Measurements from ENCODE around the gene KRTAP5-6.
"Not testable (repeated sequence)": the region's sequence is repeated elsewhere in the genome, so short reads cannot be mapped to it uniquely, and the experiment has no call there.

Gene KRTAP5-6

DNA sequence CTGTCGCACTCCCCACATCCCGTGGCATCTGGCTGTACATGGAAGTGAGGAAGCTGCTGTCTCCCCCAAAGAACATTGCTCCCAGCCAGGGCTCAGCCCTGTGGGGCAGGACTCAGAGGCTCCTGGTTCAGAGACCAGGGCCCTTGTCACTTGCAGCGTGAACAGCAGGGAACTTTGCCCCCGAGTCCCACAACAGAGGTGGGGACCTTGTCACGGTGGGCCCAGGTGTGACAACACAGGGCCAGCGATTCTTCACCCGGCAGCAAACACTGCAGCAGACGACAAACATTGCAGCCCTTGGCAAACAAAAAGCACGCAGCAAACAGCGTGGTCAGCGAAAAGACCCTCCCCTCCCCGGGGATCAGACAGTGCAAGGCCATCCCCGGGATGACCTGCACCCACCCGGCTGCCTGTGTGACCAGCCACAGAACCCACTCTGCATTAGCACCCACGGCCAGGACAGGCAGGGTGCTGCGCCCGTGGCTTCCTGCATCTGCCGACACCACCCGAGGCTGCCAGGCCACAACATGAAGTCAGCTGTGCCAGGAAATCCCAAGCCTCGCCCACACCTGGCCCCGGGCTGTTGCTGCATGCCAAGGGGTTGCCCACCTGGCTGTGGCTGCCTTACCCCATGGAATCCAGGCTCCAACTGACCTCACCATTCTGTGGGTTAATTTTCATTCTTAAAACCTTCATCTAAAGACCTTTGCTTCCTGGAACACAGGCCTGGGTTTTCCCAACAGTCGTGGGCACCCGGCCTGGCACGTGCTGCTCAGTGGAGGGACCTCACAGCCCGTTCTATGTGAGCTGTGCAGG is 35.3 kb upstream of the KRTAP5-6 start:
- DNase-seq (ENCODE audit: low spot score): not testable (repeated sequence)

DNA sequence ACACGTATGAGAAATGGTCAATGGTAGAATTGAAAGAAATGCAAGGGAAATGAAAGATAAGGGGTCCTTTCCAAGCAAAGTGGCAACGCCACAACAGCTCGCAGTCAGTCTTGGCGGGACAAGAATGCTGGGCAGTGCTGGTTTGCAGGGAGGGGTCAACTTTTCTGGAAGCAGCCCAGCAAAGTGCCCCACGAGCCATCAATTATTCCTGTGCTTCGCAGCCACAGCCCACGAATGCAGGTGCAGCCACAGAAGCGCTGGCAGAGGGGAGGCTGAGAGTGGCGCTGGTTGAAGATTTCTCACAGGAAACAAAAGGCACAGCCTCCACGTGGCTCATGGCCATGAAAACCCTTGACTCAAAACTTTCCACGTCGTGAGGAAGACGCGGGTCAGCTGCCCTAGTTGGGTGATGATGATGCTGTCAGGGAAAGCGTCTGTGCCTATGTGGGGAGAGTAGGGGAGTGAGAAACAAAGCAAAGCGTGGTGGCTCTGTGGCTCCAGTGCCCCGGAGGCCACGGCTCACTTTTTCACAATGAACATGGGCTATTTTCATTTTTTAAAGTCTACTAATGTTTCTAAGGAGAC is 34.2 kb upstream of the KRTAP5-6 start:
- DNase-seq (ENCODE audit: low spot score): not testable (repeated sequence)

DNA sequence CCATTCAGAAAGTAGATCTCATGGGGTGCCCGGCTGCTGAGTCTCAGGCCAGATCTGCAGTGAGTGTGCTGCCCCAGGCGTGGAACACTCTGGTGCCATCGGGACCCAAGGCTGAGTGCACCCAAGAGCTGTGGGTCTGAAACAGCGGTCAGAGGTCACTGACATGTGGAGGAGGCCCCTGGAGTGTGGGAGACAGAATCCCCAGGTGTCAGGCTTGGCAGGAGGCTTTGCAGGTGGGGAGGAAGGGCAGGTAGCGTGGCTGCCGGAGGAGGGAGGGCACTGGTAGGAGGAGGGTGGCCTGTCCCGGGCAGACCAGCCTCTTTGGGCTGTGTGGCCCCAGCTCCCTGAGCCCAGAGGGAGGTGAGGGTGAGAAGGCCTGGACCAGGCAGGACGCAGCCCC is 31.7 kb upstream of the KRTAP5-6 start:
- DNase-seq (ENCODE audit: low spot score): no peak

DNA sequence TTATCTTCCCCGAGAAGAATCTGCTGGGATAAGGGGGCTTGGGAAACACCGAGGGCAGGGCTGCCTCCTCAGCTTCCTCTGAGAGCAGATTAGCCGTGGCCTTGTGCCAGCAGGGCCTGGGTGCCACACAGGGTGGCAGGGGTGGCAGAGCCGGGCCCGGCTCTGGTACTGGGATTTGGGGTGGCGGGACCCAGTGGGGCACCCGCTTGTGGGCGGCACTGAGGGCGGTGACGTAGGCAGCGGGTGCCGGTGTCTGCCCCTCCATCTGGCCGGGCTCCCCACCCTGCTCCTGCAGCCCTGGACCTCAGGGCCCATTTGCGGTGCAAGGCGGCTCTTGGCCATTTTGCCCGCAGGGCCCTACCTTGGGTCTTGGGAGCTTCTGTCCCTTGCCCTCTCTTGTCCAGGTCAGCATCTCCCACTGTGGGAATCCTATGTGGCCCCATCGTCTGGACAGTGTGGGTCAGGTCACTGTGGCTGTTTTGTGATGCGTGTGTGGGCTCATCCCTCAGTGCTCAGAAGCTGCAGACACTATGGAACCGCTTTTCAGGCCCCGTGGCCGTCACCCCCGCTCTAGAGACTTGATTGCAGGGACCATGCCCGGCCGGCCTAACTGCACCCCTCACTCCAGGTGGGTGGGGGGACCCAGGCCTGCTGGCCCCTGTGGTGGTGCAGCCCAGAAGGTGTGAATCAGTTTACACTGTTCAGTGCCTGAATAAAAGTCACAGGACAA is 29.7 kb upstream of the KRTAP5-6 start:
- DNase-seq (ENCODE audit: low spot score): no peak

DNA sequence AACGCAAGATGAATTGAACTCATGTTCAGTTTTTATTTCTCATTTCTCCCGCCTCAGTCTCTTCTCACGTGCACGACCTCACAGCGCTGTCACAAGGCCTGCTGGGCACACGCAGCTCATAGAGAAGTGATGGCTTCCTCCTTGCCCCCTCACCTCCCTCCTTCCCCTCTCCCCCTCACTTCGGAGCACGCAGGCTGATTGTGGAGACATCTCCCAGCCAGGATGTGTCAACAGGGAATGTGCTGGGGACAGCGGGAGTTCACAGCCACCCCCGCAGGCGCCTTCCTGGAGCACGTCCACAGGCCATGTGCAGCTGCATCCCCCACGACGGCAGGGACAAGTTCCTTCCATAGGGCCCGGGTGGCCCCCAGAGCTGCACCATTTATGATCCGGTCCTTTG is 29.1 kb upstream of the KRTAP5-6 start:
- DNase-seq (ENCODE audit: low spot score): no peak

DNA sequence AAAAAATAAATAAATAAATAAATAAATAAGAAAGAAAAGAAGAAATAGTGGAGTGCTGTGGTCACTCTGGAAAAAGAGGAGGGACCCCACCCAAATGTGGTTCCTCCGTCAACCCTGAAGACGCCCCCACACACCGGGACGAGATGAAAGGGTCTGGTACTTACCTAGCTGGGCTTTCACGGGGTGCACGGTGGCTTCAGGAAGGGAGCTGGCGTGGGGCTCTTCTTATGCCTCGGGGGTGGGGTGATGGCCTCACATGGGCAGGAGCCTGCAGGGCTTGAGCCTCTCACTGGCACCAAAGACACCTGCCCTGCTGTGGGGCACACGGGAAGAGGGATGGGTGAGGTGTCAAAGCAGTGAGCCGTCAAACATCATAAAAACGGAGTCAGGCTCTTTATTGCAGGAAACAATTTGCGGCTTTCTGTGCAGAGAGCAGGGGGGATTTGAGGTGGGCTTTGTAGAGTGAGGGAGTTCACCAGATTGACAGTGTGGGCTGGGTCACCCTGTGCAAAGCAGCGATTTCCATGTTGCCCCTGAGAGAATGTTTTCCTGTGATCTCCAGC is 28.0 kb upstream of the KRTAP5-6 start:
- DNase-seq (ENCODE audit: low spot score): no peak

DNA sequence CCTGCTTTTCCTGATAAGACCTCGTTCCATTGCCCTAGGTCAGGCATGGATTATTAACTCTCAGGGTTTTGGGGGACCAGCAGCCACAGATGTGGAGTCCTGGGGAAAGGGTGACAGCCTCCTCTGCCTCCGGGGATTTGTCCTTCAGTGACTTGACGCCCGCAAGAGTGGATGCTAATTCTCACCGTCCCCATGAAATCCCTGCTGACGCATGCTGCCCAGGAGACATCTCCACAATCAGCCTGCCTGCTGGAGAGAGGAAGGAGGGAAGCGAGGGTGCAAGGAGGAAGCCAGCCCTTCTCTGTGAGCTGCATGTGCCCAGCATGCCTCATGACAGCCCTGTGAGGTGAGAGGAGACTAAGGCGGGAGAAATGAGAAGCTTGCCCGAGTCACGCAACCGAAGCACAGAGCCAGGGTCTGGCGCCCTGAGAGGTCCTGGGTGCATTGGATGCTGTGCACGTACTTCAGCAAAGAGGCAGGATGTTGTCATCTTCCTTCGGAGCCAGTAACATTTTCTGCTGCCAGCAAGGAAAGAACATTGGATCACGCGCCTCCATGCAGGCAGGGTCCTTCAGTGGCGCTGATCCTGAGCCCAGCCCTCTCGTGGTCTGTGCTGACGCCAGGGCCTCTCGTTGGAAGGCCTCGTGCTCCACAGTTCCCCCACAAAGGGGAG is 27.3 kb upstream of the KRTAP5-6 start:
- no peak for DNase-seq (ENCODE audit: low spot score)

DNA sequence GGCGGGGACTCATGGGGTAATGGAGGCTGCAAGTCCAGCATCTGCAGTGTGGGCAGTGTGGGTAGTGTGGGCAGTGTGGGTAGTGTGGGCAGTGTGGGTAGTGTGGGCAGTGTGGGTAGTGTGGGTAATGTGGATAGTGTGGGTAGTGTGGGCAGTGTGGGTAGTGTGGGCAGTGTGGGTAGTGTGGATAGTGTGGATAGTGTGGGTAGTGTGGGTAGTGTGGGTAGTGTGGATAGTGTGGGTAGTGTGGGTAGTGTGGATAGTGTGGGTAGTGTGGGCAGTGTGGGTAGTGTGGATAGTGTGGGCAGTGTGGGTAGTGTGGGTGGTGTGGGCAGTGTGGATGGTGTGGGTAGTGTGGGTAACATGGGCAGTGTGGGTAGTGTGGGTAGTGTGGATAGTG is 26.5 kb upstream of the KRTAP5-6 start:
- DNase-seq (ENCODE audit: low spot score): not testable (repeated sequence)

DNA sequence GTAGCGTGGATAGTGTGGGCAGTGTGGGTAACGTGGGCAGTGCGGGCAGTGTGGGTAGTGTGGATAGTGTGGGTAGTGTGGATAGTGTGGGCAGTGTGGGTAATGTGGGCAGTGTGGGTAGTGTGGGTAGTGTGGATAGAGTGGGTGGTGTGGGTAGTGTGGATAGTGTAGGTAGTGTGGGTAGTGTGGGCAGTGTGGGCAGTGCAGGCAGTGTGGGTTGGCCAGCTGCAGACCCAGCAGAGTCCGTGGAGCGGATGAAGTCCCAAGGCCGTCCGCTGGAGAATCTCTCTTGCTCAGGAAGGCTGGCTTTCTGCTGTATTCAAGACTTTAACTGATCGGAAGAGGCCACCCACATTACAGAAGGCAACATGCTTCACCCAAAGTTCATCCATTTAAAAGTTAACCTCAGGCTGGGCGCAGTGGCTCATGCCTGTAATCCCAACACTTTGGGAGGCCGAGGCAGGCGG is 26.1 kb upstream of the KRTAP5-6 start:
- DNase-seq (ENCODE audit: low spot score): no peak

DNA sequence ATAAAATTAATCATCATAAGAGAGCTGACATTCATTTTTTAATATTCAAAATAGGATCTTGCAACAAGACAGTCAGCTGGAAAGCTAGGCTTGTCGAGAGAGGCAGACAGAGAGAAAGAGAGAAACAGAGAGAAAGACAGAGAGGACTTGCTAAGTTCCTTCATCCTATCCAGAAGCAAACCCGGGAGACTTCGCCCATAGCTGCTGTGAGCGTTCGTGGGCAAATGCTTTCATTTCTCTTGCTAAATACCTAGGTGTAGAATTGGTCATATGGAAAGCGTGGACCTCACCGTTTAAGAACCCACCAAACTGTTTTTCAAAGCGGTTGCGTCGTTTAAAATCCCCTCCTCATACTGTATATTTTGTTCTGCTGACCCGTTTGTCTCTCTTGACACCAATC is 25.3 kb upstream of the KRTAP5-6 start:
- DNase-seq (ENCODE audit: low spot score): no peak

GRCh38 chr11:1672613-1673350 is 24.2 kb upstream of the KRTAP5-6 start:
- DNase-seq (ENCODE audit: low spot score): no peak

- no peak for DNase-seq (ENCODE audit: low spot score)
Measured at GRCh38 chr11:1673446-1674172, 23.4 kb upstream of the KRTAP5-6 start.

DNA sequence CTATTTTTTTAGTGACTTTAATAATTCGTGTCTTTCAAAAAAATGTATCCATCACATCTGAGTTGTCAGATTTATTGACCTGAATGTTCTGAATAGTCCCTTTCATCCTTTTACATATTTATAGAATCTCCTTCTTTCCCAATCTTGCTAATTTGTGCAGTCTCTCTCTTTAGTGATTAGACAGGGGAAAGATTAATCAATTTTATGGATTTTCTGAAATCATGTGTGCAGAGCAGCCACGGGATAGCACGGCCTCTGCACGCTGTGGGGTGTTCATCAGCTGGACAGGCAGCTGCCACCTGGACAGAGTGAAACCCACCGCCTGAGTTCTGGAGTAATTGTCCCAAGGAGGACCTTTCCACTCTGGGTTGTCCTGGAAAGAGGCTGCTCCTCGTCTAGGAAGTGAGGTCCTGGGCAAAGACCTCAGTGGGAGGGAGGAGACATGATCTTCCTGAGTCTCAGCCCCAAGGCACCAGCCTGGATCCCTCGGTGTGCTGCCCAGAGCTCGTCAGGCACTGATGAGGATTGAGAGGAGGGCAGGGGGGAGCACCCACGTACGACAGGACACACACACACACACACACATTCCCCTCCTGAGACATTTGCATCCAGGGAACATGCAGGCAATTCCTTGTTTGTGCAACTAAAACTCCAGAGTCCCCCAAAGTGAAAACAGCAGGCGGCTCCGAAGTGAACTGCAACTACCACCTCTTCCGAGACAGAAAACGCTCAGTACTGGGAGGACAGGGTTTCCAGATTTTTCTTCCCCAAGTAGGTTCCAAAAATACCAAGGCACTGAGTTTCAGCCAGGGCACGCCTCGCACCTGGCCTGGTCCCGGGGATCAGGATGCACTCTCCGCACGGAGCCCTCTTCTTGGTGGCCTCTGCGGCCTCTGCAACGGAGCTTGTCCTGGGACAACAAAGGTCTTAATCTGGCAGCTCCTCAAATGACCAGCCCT is 22.5 kb upstream of the KRTAP5-6 start:
- DNase-seq (ENCODE audit: low spot score): no peak

DNA sequence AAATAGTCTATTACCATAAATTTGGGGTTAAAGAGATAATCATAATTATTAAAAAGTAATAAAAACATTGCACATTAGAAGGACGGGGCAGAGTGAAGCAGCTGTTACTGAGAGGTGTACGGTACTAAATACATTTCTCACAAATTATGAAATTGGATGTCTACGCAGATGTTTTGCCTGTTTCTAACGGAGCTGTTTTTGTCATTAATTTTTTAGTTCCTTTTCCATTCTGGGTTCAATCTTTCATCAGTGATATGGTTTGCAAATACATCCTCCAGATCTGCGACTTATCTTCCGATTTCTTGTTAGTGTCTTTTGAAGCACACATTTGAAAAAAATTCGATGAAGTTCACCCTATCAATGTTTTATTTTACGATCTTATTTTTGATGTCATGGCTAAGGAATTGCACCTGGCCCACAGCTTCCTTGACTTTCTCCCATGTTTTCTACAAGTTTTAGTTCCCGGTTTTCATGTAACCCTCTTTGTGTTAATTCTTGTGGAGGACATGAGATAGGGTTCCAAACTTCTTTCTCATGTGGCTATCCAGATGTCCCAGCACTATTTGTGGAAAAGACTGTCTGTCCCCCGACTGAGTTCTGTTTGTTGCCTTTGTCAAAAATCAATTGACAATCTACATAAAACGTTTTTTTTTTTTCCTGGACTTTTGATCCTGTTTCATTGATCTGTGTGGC is 21.3 kb upstream of the KRTAP5-6 start:
- DNase-seq (ENCODE audit: low spot score): no peak

GRCh38 chr11:1676229-1676740 is 20.7 kb upstream of the KRTAP5-6 start:
- no peak for DNase-seq (ENCODE audit: low spot score)

- no peak for DNase-seq (ENCODE audit: low spot score)
Measured at GRCh38 chr11:1679881-1680280, 17.1 kb upstream of the KRTAP5-6 start.

GRCh38 chr11:1682225-1682905 is 14.6 kb upstream of the KRTAP5-6 start:
- no peak for DNase-seq (ENCODE audit: low spot score)

- DNase-seq (ENCODE audit: low spot score): not testable (repeated sequence)
Measured at GRCh38 chr11:1683216-1683615, 13.8 kb upstream of the KRTAP5-6 start.
